HT1080 (cell line): ENCODE measurements around the gene CLCA2. TPM values are rescaled to one million over a fixed set of nuclear protein-coding genes. Genes with fewer than 3 reads are reported as not detected.
A peak's percentile ranks its signal among the peaks of the same experiment; 100 is the strongest.

Experiments used
- DNase-seq: peaks from one replicate; pipeline ENCODE4 v3.0.0-alpha.2; 2015; ENCODE audit warnings: low read depth
- total RNA-seq: library from RNA; depleted of rRNA; stranded (reverse); fragments of >200 nt; shearing (Covaris generic); gene quantifications from 2 replicates; pipeline ENCODE4 v1.2.3, GENCODE V29; 2014

The CLCA2 gene
- total RNA-seq, 1 experiment from 2014 or later, result 0.26 TPM

DNA sequence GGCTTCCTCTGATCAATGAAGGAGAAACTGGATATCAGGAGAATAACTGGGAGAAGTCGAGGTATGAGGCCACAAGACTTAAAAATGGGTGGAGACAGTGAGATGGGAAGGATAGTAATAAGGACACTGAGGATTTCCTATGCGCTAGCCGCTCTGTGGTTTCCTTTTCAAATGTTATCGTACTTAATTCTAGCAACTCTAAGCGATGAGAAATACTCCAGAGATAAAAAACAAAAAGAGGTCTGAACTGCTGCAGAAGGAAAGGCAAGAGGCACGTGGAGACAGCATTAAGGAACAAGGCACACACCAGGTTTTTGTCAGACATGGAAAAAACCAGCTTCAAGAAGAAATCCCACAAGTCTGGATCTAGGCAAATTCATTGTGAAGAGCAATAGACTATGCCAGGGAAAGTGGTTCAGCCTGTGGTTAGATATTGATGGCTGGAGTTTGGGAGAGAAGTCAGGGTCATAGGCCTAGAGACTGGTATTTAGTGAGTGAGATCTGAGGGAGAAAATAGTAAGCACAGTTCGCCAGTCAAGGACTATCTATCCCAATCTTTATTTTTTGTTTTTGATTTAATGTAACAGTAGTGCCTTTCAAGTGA lies 5.3 kb downstream of the CLCA2 start:
- no peak for DNase-seq

DNA sequence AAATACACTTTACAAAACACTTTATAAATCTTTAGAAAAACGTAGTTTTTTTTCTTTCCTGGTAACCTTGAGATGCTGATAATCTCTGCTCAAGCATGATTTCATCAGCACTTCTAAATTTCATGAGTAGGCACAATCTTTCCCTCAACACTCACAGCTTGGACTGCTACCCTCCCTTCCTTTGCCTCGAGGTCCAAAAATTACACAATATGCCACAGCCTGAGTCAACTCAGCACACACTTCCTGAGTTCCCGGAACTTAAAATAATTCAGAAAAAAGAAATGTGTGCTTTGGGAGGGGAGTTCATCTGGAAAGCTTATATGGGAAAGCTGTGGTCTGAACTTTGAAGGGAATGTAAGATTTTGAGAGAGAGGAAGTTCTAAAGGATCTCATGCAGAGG lies 5.9 kb downstream of the CLCA2 start:
- DNase-seq, result peak; percentile 96

DNA sequence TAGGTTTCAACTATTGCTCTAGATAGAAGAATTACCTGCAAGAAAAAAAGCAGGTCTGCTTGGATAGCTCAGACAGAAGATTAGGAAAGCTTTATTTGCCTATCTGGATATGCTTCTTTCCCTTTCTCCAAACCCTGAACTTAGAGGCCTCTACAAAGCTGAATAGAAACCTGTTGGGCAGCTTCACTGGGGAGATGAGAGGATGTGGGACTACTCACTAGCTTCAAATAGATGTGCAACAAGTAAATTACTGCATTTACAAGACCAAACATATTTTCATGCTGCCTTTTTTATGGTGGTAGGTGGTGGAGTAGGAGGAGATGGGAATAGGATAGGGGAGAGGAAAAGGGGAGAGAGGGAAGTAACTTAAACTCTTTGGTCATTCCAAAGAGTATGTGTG lies 6.4 kb downstream of the CLCA2 start:
- DNase-seq, result no peak

DNA sequence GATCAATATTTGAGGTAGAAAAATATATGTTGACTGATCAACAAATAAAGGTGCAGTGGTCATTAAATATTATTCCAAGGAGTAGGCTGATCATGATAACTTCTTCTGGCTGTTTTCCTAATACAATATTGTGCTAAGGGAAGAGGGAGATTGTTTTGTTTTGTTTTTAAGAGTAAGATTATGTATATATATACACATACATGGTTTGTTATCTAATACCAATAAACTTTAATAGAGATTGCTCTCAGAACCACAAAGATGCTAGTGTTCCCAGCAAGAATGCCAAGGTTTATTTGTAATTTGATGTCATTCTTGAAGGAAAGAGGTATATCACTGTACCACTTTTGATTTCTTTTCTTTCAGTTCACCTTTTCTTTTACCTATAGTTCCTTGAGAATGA lies 10.1 kb downstream of the CLCA2 start:
- no peak for DNase-seq

DNA sequence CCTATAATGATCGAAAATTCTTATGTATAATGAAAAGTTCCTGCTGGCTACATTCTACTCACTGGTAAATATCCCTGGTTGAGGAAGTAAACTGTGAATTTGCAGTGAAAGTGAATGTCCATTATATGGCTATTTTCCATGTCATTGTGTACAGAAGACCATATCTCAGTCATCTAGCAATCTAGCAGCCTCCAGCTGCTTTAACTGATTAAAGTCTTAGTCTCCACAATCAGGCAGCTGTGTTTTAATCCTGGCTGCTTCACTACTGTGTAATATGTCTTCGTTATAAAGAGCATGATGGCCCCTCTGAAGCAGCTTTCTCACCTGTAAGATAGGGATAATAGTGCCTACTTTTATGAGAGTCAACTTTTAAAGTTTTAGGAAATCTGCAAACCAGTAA lies 11.4 kb downstream of the CLCA2 start:
- DNase-seq, result no peak

DNA sequence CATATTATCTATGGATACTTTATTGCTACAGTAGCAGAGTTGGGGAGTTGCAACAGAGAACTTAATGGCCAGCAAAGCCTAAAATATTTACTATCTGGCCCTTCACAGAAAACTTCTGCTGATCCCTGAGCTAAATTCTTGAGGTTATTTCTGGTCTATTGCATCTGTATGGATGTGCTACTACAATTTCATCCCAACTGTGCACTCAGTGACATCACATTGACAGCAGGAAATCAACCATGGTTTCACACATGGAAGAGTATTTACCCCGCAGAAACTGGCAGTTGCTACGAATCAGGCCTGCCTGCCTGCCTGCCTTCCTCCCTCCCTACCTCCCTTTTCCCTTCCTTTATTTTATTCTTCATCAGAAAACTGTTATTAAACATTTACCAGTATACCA lies 12.1 kb downstream of the CLCA2 start:
- DNase-seq, result no peak

DNA sequence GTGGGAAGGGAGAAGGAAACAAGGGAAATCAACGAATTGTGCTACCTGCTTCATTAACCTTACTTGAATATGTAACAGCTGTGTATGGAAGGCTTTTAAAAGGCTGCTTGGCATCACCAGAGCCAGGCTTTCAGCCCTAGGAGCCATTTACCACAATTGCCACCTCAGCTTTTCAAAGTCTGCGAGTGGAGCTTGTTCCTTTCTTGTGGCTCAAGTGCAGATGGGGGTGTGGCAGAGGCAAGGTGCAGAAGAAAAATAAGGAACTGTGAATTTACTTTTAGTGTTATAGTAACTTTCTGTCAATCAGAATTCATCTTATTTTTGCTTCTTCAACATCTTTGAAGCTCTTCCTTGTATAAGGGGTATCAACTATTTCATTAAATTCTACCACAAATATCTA lies 17.6 kb downstream of the CLCA2 start:
- no peak for DNase-seq

DNA sequence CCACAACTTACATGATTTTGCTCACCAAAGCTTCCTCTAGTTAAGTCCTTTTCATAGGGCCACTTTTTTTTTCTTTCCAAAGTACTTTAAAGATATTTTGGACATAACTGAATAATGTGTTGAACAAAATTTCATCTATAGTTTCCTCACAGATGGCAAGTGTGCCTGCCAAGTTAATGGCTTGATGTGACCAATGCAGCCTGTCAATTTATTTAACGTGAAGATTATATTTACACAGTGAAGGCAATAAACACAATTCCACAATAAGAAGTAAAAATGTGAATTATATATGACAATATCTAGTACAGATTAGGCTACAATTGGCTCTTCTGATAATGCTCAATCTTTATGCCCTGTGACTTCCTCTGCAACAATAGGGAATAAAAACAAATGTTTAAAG lies 18.0 kb downstream of the CLCA2 start:
- no peak for DNase-seq

DNA sequence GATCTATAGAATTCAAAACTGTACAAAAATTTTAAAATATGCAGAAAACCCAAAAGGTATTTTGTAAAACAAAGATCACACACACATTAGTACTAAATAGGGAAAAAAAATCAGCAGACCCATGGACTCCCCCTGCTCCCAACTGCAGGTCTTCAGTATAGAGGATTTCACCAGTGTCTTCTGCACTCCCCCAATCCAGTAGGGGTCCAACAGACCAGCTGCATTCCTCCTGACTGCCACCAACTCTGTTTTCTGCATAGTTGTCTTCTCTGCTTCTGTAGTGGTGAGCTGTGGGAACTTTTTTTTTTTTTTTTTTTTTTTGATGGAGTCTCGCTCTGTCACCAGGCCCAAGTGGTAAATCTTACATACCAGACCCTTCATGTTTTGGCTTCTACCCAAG lies 21.9 kb downstream of the CLCA2 start:
- no peak for DNase-seq

DNA sequence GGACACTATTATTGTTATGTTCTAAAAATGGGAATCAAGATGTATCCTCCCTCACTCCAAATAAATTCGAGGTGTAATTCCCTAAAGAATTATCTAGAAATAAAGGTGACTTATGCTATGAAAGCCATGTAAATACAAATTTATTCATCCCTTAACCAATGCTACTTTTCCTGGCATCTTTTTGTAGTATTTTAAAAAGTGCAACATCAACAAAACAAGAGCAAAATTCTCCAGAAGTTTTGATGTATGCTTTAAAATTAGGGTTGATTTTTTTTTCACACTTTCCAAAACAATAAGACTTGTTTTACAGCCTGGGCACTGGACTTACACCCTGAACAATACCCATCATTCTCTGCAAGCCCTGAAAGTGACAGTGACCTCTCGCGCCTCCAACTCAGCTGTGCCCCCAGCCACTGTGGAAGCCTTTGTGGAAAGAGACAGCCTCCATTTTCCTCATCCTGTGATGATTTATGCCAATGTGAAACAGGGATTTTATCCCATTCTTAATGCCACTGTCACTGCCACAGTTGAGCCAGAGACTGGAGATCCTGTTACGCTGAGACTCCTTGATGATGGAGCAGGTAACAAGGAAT lies 23.3 kb downstream of the CLCA2 start:
- DNase-seq, result no peak

DNA sequence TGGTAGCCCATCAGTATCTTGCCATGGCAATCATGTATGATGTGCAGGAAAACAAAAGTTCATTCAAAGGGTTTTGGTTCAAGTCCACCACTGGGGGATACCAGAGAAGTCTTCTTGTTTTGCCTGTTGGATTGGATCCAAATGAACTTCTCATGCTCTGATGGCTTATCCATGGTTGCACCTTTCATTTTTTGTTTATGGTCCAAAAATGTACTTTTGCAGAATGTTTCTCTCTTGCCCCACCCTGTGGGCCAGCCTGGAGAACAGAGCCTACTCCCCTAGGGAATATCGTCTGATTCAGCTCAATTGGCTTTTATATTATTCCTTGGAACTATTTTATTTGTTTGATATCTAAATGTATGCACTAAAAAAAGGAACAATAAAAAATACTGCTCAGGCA lies 24.7 kb downstream of the CLCA2 start:
- no peak for DNase-seq

DNA sequence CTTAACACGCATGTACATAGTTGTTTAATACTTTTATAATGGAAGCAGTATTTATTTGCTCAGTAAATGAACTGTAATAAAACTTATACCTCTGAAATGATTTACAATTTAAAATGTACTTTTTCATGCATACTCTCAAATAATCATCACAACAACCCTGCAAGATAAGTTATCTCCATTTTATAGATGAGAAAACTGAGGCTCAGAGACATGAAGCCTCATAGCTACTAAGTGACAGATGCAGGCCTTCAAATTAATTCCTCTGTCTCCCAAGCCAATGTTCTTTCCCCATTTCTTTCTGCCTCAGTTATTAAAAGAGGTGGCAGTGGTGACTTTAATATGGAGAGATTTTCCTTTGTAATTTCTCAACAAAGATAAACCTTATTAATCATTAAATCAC lies 25.1 kb downstream of the CLCA2 start:
- DNase-seq, result no peak

DNA sequence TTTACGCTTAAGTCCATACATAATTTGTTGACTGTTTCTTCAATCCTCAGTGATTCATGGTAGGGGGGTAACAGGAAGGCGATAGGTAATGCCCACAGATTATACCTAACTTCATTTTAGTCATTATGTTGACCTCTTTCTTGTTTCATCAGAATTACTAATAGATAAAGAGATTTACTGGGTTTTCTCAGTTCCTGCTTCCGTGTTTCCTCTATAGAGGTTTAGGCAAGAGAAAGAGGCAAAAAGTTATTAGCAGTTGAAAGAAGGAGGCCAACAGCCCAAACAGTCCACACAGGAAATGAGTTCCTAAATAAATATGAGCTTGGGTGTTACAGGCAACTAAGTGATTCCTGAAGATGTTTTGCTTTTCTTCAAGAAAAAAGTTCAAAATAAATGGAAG lies 26.9 kb downstream of the CLCA2 start:
- DNase-seq, result no peak

DNA sequence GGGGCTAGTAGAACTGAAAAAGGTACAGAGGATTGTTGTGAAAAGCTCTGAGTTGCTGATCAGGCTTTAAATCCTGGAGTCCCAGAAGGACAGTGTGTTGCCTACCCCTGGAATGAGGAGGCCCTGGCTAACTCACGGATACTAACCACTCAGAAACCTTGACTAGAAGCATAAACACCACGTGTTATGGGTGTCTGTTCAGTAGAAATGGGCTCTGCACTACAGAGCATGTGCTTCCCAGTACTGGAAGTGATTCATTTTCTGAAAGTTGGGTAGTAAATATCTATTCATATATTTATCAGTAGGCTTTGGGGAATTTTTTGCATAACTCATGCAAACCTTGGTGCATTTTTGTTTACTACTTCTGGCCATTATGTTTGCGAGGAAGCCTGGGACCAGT lies 29.7 kb downstream of the CLCA2 start:
- no peak for DNase-seq

DNA sequence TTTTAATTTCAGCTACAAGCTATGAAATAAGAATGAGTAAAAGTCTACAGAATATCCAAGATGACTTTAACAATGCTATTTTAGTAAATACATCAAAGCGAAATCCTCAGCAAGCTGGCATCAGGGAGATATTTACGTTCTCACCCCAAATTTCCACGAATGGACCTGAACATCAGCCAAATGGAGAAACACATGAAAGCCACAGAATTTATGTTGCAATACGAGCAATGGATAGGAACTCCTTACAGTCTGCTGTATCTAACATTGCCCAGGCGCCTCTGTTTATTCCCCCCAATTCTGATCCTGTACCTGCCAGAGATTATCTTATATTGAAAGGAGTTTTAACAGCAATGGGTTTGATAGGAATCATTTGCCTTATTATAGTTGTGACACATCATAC lies 31.1 kb downstream of the CLCA2 start:
- DNase-seq, result no peak

DNA sequence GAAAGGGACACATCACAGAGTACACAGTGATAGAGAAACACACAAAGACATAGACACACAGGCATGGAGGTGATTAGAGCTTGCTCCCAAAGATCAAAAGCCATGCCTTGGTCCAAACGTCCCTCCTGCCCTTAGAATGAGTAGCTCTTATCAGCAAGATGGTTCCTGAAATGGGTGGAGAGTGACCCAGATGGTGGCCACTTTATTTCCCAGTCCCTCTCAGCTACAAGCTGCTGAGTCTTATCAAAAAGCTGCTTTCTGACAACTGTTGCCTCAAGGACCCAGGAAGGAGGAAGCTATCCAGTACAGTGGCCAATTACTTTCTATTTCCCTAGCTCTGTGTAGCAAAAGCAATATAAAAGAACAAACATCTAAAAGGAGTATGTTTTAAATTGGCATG lies 37.0 kb downstream of the CLCA2 start:
- no peak for DNase-seq

DNA sequence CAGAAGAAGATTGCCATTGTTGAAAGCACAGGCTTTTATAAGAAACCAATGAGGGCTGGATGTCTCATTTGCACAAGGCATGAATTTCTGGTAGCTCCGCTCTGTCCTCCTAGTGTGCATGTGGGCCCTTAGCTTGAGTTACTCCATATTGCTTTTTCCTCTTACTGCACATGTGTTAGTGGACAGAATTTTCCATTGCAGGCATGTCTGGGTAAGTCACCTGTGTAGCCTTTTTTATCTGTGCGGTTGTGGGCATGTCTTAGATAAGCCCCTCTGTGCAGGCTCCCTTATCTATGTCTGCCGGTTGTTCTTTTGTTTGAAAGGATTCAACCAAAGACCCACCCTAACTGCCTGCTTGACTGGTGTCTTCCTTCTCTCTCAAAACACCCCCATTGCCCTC lies 37.5 kb downstream of the CLCA2 start:
- no peak for DNase-seq

DNA sequence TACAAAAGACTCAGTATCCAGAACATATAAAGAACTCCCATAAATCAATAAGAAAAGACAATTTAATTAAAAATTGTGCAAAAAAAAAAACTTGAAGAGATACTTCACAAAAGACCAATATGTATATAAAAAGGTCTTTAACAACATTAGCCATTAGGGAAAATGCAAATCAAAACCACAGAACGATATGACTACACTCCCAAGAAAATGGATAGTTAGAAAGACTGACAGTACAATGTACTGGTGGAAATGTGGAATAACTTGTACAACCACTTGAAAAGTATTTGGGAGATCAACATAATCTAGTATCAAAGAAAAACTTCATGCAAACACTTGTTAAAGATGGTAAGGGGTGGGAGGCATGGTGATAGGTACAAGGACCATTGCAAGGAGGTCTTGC lies 40.8 kb downstream of the CLCA2 start:
- no peak for DNase-seq

DNA sequence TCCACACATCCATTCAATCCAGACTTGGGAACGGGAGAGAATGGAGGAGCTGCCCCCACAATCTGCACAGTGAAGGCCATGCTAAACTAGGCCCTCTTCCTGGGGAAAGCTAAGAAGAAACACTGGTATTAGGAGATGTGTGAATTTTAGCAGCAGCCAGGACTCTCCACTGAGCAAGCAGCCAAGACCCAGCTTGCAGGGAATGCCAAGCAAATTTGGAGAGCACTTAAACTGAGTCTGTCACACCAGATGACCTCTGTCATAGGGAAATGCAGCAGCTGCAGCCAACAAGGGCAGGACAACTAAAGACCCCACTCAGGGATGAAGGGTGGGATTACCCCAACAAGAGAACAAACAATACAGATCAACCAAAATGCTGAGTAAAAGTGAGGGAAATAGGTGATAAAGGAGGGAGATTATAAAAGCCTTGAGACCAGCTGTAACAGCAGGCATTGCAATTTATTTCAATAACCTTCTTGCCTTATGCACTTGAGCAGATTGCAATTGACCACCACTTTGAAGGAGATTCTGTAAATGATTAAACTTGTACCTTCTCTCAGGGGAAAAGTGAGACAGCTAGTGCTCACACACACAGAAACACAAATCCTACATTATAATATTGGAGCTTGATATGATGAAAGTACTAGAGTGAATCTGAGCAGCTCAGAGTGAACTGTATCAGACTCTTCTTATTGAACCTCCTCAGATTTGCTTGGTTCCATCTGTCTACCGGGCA lies 42.3 kb downstream of the CLCA2 start:
- DNase-seq, result no peak

DNA sequence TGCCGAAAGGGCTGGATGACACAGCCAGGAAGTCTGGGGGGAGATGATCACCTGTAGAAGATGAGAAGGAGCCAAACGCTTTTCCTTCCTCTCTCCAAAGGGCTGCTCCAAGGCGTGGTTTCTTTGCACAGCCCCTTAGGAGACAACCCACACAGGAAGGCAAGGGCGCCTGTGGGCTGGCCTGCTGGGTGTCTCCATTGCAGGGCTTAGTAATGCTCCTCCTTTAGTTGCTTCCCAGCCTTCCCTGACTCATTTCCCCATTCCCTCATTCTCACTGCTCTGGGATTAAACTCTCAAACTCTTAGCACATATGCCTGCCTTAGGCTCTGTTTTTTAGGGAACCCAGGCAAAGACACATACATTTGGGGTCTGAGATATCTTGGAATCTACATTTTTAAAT lies 43.0 kb downstream of the CLCA2 start:
- DNase-seq, result peak; percentile 77

DNA sequence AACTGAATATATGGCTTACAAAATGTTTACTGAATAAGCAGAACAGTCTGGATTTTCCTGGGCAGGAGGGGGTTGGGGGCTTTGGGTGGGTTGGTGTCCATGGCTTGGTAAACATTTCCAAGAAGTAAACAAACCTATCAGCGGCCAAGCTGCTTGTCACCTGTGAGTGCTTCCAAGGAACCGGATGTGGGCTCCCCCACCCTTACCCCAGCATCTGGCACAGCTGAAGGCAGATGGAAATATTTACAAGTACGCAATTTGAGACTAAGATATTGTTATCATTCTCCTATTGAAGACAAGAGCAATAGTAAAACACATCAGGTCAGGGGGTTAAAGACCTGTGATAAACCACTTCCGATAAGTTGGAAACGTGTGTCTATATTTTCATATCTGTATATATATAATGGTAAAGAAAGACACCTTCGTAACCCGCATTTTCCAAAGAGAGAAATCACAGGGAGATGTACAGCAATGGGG lies 44.6 kb downstream of the CLCA2 start, which contains the start of gene CLCA1:
CLCA1 (plus strand) TSS at position 427 of the 477 bp plus-strand sequence; CDS start at position 472, 45 bp downstream.
- DNase-seq, result no peak

DNA sequence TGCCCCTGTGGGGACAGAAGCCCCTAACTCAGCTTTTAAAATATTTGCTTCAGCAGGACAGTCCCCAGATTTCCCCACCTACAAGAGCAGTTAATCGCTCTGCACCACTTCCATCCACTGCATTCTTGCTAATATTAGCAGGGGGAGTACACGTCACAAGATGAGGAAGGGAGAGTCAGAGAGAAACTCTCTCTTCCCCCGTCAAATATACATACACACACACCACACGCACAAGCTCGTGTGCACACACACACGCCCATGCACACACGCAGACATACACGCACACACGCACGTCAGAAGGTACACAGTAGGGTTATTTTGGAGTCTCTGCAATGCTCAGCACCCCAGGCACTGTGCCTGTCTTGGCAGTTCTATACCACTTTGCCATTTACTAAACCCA lies 46.9 kb downstream of the CLCA2 start:
- no peak for DNase-seq

DNA sequence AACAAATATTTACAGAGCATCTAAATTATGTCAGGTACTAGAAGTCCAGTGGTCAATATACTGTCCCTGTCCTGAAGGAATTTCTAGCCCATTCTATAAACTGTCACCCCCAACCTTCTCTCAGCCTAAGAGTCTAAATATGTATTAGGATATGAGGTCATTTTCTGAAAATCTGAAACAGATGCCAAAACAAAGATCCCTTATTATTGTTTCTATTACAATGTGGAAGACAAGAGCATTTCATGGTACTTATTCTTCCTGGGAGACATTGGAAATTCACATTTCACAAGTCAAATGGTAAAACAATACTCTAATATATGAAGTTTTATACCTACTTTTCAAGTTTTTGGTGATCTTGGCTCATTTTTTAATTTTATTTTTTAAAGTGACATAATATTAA lies 47.3 kb downstream of the CLCA2 start:
- no peak for DNase-seq
